Neural progenitor cell (in vitro differentiated cells): ENCODE data around the gene LAGE3.

Experiments
- EZH2phosphoT487 ChIP-seq: fragments of 200-600 bp; sonication (generic); IDR thresholded peaks from 2 replicates; pipeline ENCODE4 v1.6.1; 2017; ENCODE audit warnings: antibody characterized with exemption
- TF ChIP-seq, protein P1 (sequence below): fragments of 200-600 bp; sonication (generic); IDR thresholded peaks from 2 replicates; pipeline ENCODE4 v1.5.1; 2017; ENCODE audit warnings: antibody characterized with exemption, mild to moderate bottlenecking

DNA sequence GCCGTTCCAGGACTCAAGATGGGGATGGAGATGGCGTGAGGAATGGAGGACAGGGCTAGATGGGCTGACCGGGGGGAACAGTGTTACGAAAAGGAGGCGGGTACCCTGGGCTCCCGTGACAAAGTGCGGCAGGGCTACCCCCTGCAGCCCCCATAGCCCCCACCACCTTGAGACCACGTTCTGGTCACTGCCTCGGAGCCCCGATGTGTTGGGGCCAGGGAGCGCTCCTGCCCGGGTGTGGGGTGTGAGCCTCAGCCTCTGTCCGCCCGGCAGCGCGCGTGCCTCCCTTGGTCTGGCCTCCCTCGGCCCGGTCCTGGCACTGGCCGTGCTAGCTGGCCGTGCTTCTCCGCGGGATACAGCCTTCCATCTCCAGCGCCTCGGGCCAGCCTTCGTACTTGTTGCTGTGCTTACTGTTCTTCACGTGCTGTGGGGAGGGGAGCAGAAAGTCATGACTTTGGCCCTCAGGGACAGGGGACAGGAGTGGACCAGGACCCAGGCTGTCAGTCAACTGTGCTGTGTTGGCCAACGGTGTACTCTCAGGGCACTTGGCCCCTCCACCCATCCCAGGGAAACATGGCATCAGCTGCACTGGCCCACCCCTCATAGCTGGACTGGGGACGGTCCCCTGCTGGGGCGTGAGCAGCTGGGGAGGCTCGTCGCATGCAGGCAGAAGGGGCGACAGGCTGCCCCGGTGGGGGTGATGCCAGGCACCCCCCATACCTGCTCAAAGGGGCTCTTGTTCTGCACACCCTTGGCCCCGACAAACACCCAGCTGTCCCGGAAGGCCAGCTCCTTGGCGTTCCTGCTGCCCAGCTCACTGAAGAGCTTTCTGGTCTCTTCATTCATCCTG is 27.6 kb upstream of the LAGE3 start:
- TF ChIP-seq, protein P1, sequence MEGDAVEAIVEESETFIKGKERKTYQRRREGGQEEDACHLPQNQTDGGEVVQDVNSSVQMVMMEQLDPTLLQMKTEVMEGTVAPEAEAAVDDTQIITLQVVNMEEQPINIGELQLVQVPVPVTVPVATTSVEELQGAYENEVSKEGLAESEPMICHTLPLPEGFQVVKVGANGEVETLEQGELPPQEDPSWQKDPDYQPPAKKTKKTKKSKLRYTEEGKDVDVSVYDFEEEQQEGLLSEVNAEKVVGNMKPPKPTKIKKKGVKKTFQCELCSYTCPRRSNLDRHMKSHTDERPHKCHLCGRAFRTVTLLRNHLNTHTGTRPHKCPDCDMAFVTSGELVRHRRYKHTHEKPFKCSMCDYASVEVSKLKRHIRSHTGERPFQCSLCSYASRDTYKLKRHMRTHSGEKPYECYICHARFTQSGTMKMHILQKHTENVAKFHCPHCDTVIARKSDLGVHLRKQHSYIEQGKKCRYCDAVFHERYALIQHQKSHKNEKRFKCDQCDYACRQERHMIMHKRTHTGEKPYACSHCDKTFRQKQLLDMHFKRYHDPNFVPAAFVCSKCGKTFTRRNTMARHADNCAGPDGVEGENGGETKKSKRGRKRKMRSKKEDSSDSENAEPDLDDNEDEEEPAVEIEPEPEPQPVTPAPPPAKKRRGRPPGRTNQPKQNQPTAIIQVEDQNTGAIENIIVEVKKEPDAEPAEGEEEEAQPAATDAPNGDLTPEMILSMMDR, result no peak
- no peak for TF ChIP-seq EZH2phosphoT487
